Body of pancreas (tissue), 4 donors: ENCODE measurements around the gene ABCC4. TPM values are rescaled to one million over a fixed set of nuclear protein-coding genes. Genes with fewer than 3 reads are reported as not detected.

Experiments
- ATAC-seq: fragments of 150-250 bp; one replicate; pipeline ENCODE4 v1.9.1; 2016
- DNase-seq, 4 donors: peaks; one replicate each; pipeline ENCODE4 v3.0.0-alpha.2; 2019
- H3K27ac ChIP-seq, 4 donors: fragments of 200-600 bp; sonication (generic); 1 replicate in 3 of 4; 2 replicates in 1 of 4; pipeline versions ENCODE4 v1.5.1 to v1.6.1; 2016 to 2019; ENCODE audit warnings: mild to moderate bottlenecking in 1 of 4, mixed read lengths in 1 of 4, moderate library complexity in 1 of 4
- H3K27me3 ChIP-seq, 2 donors: fragments of 200-600 bp; sonication (generic); one replicate each; pipeline ENCODE4 v1.6.0; 2016; ENCODE audit warnings: mild to moderate bottlenecking in 1 of 2
- H3K36me3 ChIP-seq, 2 donors: fragments of 200-600 bp; sonication (generic); replicated peaks in 1 of 2; 2 replicates each; pipeline ENCODE4 v1.5.1; 2016; ENCODE audit warnings: low read depth in 2 of 2; ENCODE audit not compliant: insufficient read depth in 1 of 2
- H3K4me1 ChIP-seq: fragments of 200-600 bp; sonication (generic); one replicate; pipeline ENCODE4 v1.6.0; 2016
- H3K4me3 ChIP-seq, 2 donors: fragments of 200-600 bp; sonication (generic); 1 replicate in 1 of 2; 2 replicates in 1 of 2; pipeline ENCODE4 v1.5.1; 2016 to 2019
- H3K9me3 ChIP-seq, 3 donors: fragments of 200-600 bp; sonication (generic); 1 replicate in 2 of 3; 2 replicates in 1 of 3; pipeline ENCODE4 v1.5.1; 2016
- POLR2A ChIP-seq, 3 donors: fragments of 450-650 bp; IDR thresholded peaks; one replicate each; pipeline ENCODE4 v1.6.1; 2016; ENCODE audit warnings: antibody characterized with exemption in 3 of 3, mild to moderate bottlenecking in 2 of 3
- WGBS, 2 donors: methylation state at CpG; one replicate each; pipeline ENCODE4 v1.1.5; 2017; 5-methylcytosine and 5-hydroxymethylcytosine counted together
- intact Hi-C: fragments of 100-400 bp; cut with DNase I; formaldehyde crosslinking; loops from one replicate; pipeline ENCODE4 v1.15.1; 2023
- total RNA-seq, 2 donors: library from RNA; depleted of rRNA; stranded (reverse); fragments of >200 nt; gene quantifications; one replicate each; pipeline ENCODE4 v1.1.0, GENCODE V29; 2016
- TF ChIP-seq, protein P1 (sequence below), 7 experiments: fragments of 450-650 bp in 4 of 7; fragments of 200-600 bp in 3 of 7; sonication (generic) in 3 of 7; IDR thresholded peaks; one replicate each; pipeline ENCODE4 v1.5.1; 2016 to 2019; ENCODE audit warnings: antibody characterized with exemption in 7 of 7

Gene ABCC4
- total RNA-seq, 2 donors from 2014 or later, result 5.4 to 6.6 TPM

- no peak for ATAC-seq
- Histone ChIP-seq H3K27ac (no peak overlapping the region), H3K4me1 (no peaks in the 10 kb centered on the region), H3K4me3 (no peak overlapping the region), H3K27me3 (no peaks in the 10 kb centered on the region), H3K36me3 (no peaks in the 10 kb centered on the region), H3K9me3 (no peaks in the 10 kb centered on the region)
- intact Hi-C loops, result no loop called here
- TF ChIP-seq, protein P1, sequence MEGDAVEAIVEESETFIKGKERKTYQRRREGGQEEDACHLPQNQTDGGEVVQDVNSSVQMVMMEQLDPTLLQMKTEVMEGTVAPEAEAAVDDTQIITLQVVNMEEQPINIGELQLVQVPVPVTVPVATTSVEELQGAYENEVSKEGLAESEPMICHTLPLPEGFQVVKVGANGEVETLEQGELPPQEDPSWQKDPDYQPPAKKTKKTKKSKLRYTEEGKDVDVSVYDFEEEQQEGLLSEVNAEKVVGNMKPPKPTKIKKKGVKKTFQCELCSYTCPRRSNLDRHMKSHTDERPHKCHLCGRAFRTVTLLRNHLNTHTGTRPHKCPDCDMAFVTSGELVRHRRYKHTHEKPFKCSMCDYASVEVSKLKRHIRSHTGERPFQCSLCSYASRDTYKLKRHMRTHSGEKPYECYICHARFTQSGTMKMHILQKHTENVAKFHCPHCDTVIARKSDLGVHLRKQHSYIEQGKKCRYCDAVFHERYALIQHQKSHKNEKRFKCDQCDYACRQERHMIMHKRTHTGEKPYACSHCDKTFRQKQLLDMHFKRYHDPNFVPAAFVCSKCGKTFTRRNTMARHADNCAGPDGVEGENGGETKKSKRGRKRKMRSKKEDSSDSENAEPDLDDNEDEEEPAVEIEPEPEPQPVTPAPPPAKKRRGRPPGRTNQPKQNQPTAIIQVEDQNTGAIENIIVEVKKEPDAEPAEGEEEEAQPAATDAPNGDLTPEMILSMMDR (IDR thresholded peaks at IDR 0.05), result no peak
- no peak for TF ChIP-seq POLR2A (IDR thresholded peaks at IDR 0.05)
- 63 to 70% methylated on average over 6 of the region's 6 CpGs for WGBS, 2 donors
- no peak for DNase-seq
Measured at GRCh38 chr13:95217920-95218830, 83.1 kb downstream of the ABCC4 start.

DNA sequence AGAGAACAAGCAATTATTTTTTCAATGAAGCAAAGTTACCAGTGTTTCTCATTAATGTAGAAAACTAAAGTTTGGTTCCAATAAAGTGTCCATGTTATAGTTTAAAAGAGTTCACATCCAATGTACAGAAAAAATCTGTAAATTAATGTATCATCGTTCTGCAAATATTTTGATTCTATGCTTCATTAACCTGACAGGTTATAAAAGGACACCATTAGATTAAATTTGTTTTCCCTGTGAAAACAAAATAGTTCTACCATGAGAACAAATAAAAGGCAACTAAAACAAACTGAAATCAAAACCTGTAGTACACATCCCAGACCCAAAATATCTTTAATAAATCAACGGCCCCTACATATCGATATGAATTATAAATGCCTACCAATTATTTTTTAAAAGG, 85.1 kb downstream of the ABCC4 start:
- H3K27ac ChIP-seq, result no peak overlapping the region
- DNase-seq (no peak), ATAC-seq (no peak)
- no peaks in the 10 kb centered on the region for H3K27me3 ChIP-seq
- 36% methylated on average over 3 of the region's 3 CpGs for WGBS, 2 donors
- no peaks in the 10 kb centered on the region for H3K36me3 ChIP-seq
- intact Hi-C loops, result no loop called here
- H3K9me3 ChIP-seq, result no peaks in the 10 kb centered on the region
- TF ChIP-seq POLR2A (IDR thresholded peaks at IDR 0.05), result no peak
- TF ChIP-seq, protein P1 (IDR thresholded peaks at IDR 0.05), result no peak
- no peak overlapping the region for H3K4me3 ChIP-seq
- no peaks in the 10 kb centered on the region for H3K4me1 ChIP-seq

DNA sequence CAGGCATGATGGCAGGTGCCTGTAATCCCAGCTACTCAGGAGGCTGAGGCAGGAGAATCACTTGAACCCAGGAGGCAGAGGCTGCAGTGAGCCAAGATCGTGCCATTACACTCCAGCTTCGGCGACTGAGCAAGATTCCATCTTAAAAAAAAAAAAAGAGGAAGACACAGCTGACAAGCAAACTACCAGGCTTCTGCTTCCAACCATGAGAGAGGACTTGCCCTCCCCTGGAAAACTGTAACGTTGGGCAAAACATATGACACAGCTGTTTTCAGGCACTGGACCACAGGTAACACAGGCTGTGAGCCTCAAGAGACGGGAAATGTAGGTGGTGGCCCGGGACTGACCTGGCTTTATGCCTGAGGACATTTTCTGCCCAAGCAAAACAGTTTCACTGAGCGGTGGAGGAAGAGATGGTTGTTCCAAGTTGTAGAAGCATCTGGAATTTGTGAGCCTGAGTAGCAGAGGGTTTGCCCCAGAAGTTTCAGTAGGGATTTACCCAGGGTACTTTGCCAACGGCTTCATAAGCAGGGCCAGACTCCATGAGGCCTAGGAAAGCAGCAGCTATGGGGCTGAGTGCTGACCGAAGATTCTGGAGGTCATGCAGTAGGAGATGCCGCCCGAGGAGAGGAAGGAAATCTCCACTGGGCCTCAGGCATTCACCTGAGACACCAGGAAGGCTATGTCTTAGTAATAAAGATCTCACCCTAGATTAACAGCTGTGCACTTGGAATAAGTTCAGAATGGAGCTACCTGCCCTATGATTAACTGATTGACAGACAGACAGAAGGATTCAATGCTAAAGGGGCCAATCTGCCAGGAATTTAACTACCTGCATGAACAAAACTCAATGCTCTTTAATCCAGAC, 88.0 kb downstream of the ABCC4 start:
- H3K36me3 ChIP-seq, result no peaks in the 10 kb centered on the region
- TF ChIP-seq POLR2A (IDR thresholded peaks at IDR 0.05), result no peak
- TF ChIP-seq, protein P1 (IDR thresholded peaks at IDR 0.05), result no peak
- WGBS, 2 donors, result 74 to 86% methylated on average over 9 to 11 of the region's 11 CpGs
- no peak overlapping the region for H3K4me3 ChIP-seq
- DNase-seq, result no peak
- no peak for ATAC-seq
- intact Hi-C loops, result no loop called here
- no peaks in the 10 kb centered on the region for H3K27me3 ChIP-seq
- H3K27ac ChIP-seq, result no peak overlapping the region
- H3K9me3 ChIP-seq, result no peaks in the 10 kb centered on the region
- no peaks in the 10 kb centered on the region for H3K4me1 ChIP-seq

- Histone ChIP-seq H3K9me3 (no peaks in the 10 kb centered on the region), H3K36me3 (no peaks in the 10 kb centered on the region), H3K4me1 (no peaks in the 10 kb centered on the region), H3K27ac (no peak overlapping the region), H3K4me3 (no peak overlapping the region), H3K27me3 (no peaks in the 10 kb centered on the region)
- TF ChIP-seq, protein P1 (IDR thresholded peaks at IDR 0.05), result no peak
- TF ChIP-seq POLR2A (IDR thresholded peaks at IDR 0.05), result no peak
- DNase-seq (no peak), ATAC-seq (no peak)
- intact Hi-C loops, result no loop called here
- 95 to 100% methylated on average over 1 of the region's 1 CpG for WGBS, 2 donors
Measured at GRCh38 chr13:95209109-95209508, 92.1 kb downstream of the ABCC4 start.
